ENCODE data around the gene USP31. TPM values are rescaled to one million over a fixed set of nuclear protein-coding genes. Genes with fewer than 3 reads are reported as not detected.
"Not testable (repeated sequence)": the region's sequence is repeated elsewhere in the genome, so short reads cannot be mapped to it uniquely, and the experiment has no call there.

USP31 gene
- total RNA-seq, 1 donor from 2014 or later: 7.7 TPM

DNA sequence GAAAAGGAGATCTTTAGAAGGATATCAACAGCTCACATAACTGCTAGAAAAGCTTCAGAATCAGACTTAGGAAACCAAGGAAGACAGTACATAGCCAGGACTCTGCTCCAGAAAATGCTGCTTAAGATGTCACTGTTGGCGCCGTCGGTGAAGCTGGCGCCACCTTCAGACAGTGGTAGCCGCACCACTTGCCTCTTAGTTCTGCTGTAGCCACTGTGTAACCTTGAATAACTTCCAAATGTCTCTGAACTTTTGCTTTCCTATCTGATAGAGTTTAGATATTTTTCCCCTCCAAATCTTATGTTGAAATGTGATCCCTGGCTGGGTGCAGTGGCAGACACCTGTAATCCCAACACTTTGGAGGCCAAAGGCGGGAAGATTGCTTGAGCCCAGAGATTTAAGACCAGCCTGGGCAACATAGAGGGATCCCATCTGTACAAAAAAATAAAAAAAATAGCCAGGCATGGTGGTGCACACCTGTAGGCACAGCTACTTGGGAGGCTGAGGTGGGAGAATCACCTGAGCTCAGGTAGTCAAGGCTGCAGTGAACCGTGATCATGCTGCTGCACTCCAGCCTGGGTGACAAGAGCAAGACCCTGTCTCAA, 6.3 kb upstream of the USP31 start:
- H3K27ac Mint-ChIP-seq: no peak overlapping the region
- peaks cover 13% of the 10 kb centered on the region for H3K4me1 Mint-ChIP-seq (ENCODE audit: low read depth)
- intact Hi-C loops (cut with micrococcal nuclease): no loop called here
- peaks cover 18% of the 10 kb centered on the region for H3K27me3 Mint-ChIP-seq (ENCODE audit: low read depth)
- H3K4me3 Mint-ChIP-seq (ENCODE audit: low read depth): no peak overlapping the region
- DNase-seq (ENCODE audit: low spot score): no peak
- no peaks in the 10 kb centered on the region for H3K36me3 Mint-ChIP-seq (ENCODE audit: low read depth)
- H3K9me3 Mint-ChIP-seq: no peaks in the 10 kb centered on the region

DNA sequence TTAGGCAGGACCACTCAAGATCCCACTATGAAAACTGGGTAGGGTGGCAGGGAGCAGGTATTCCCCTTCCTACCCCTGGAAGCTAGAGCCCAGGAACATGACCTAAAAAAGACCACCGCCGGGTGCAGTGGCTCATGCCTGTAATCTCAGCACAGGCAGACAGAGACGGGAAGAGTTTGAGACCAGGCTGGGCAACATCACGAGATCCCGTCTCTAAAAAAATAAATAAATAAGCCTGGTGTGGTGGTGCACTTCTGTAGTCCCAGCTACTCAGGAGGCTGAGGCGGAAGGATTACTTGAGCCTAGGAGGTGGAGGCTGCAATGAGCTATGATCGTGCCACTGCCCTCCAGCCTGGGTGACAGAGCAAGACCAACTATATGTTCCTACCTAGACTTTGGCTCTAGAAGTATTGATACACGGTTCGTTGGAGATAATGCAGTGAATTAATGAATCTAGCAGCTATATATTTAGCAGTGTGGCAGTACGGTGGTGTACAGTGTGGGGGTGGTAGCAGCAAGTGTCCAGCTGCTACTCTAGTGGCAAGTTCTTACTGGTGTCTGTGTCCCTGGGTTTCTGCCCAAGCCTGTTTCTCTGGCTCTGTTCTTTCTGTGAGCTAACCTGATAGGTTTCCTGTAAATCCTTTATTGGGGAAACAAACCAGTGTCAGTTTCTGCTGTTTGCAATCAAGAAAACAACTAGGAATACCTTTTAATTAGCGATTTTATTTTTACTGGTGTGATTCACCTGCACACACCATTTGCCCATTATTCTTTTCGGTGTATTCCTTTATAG, 3.3 kb upstream of the USP31 start:
- intact Hi-C loops (cut with micrococcal nuclease): no loop called here
- Mint-ChIP-seq H3K36me3 (ENCODE audit: low read depth) (no peaks in the 10 kb centered on the region), H3K27ac (no peak overlapping the region), H3K9me3 (no peaks in the 10 kb centered on the region), H3K4me1 (ENCODE audit: low read depth) (peaks cover 19% of the 10 kb centered on the region), H3K27me3 (ENCODE audit: low read depth) (peaks cover 14% of the 10 kb centered on the region), H3K4me3 (ENCODE audit: low read depth) (no peak overlapping the region)
- no peak for DNase-seq (ENCODE audit: low spot score)

GRCh38 chr16:23149993-23150364, 727 bp upstream of the USP31 start:
- DNase-seq (ENCODE audit: low spot score): no peak
- H3K27me3 Mint-ChIP-seq (ENCODE audit: low read depth): peaks cover 12% of the 10 kb centered on the region
- H3K36me3 Mint-ChIP-seq (ENCODE audit: low read depth): peaks cover 4% of the 10 kb centered on the region

DNA sequence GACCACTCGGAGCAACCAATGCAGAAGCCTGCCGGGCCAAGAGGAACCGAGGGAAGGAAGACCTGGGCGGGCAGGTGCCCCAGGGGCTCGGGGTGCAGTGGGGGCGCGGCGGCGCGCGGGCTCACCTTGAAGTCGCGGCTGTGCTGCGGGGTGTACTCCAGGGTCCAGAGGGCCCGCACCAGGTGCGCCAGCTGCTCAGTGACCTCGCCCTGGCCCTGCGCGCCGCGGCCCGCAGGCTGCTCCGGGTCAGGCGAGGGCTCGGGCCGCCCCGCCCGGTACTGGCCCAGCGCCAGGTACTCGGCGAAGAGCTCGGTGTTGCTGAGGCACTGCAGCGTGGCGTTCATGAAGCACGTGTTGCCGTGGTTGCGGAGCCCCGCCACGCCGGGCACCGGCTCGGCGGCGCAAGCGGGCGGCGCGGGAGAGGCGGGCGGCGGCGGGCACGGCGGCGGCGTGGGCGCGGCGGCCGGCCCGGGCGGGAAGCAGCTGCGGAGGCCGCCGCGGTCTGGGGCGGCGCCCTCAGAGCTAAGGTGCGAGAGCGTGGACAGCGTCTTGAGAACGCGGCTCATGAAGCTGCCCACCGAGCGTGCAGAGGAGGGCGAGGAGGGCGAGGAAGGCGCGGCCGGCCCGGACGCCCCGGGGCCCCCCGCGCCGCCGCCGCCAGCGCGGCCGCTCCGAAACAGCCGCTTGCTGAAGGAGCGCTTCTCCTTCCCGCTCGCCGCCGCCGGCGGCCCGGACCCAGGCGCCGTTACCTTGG, 562 bp downstream of the USP31 start:
- DNase-seq (ENCODE audit: low spot score): peak; percentile 39
- H3K4me3 Mint-ChIP-seq (ENCODE audit: low read depth): peak overlapping the region; percentile 87
- intact Hi-C loops (cut with micrococcal nuclease): no loop called here
- H3K27ac Mint-ChIP-seq: peak overlapping the region; percentile 79
- H3K9me3 Mint-ChIP-seq: no peaks in the 10 kb centered on the region
- peaks cover 9% of the 10 kb centered on the region for H3K27me3 Mint-ChIP-seq (ENCODE audit: low read depth)
- peaks cover 5% of the 10 kb centered on the region for H3K36me3 Mint-ChIP-seq (ENCODE audit: low read depth)
- peaks cover 18% of the 10 kb centered on the region for H3K4me1 Mint-ChIP-seq (ENCODE audit: low read depth)

More at GRCh38 chr16:23149993-23150364, 727 bp upstream of the USP31 start:
- Mint-ChIP-seq H3K4me3 (ENCODE audit: low read depth) (peak overlapping the region; percentile 86), H3K9me3 (no peaks in the 10 kb centered on the region), H3K27ac (no peak overlapping the region), H3K4me1 (ENCODE audit: low read depth) (peaks cover 16% of the 10 kb centered on the region)
- intact Hi-C loops (cut with micrococcal nuclease): no loop called here

DNA sequence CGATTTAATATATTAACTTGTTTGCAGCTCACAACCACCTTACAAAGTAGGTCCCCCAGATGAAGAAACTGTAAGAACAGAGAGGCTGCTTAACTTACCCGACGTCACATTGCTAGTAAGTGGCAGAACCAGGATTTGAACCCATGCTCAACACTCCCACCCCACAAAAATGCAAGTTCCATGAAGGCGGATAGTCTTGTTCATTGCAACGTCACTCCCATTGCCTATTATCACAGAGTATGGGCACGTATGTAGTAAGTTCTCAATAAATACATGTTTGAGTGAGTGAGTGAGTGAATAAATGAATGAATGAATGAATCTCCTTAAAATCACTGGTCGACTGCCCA, 1.1 kb downstream of the USP31 start:
- intact Hi-C loops (cut with micrococcal nuclease): no loop called here
- peaks cover 18% of the 10 kb centered on the region for H3K4me1 Mint-ChIP-seq (ENCODE audit: low read depth)
- H3K4me3 Mint-ChIP-seq (ENCODE audit: low read depth): peak overlapping the region; percentile 87
- DNase-seq (ENCODE audit: low spot score): no peak
- H3K27me3 Mint-ChIP-seq (ENCODE audit: low read depth): peaks cover 9% of the 10 kb centered on the region
- H3K27ac Mint-ChIP-seq: peak overlapping the region; percentile 79
- H3K9me3 Mint-ChIP-seq: no peaks in the 10 kb centered on the region
- peaks cover 5% of the 10 kb centered on the region for H3K36me3 Mint-ChIP-seq (ENCODE audit: low read depth)

- H3K9me3 Mint-ChIP-seq: no peaks in the 10 kb centered on the region
- no peak for DNase-seq (ENCODE audit: low spot score)
- peaks cover 5% of the 10 kb centered on the region for H3K36me3 Mint-ChIP-seq (ENCODE audit: low read depth)
- peaks cover 7% of the 10 kb centered on the region for H3K27me3 Mint-ChIP-seq (ENCODE audit: low read depth)
- intact Hi-C loops (cut with micrococcal nuclease): no loop called here
- H3K4me3 Mint-ChIP-seq (ENCODE audit: low read depth): peak overlapping the region; percentile 87
- H3K27ac Mint-ChIP-seq: no peak overlapping the region
- peaks cover 18% of the 10 kb centered on the region for H3K4me1 Mint-ChIP-seq (ENCODE audit: low read depth)
Observed at GRCh38 chr16:23147666-23148065, 1.6 kb downstream of the USP31 start.

DNA sequence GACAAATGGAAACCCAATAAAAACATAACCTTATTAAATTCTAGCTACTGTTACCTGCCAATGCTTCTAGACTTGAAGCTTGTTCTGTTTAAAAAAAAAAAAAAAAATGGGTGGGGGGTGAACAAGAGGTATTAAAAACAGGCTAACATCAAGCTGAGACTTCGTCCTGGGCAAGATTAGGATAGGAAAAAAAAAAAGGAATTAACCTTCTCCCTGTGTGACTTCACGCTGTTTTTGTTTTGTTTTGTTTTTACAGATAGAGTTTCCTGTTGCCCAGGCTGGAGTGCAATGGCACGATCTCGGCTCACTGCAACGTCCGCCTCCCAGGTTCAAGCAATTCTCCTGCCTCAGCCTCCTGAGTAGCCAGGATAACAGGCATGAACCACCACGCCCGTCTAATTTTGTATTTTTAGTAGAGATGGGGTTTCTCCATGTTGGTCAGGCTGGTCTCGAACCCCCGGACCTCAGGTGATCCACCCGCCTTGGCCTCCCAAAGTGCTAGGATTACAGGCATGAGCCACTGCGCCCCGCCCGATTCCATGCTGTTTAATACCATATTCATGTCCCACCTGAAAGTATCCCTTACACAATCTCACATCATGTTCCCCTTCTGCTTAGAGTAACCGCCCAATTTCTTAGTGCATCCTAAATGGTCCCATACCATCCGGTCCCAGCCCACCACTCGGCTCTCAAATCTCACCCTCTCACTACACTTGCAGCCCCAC, 2.2 kb downstream of the USP31 start:
- H3K9me3 Mint-ChIP-seq: no peaks in the 10 kb centered on the region
- intact Hi-C loops (cut with micrococcal nuclease): no loop called here

GRCh38 chr16:23145608-23146007, 3.6 kb downstream of the USP31 start:
- Mint-ChIP-seq H3K4me3 (ENCODE audit: low read depth) (no peak overlapping the region), H3K27me3 (ENCODE audit: low read depth) (peaks cover 5% of the 10 kb centered on the region), H3K4me1 (ENCODE audit: low read depth) (peaks cover 18% of the 10 kb centered on the region), H3K9me3 (no peaks in the 10 kb centered on the region), H3K27ac (no peak overlapping the region), H3K36me3 (ENCODE audit: low read depth) (peaks cover 5% of the 10 kb centered on the region)
- no peak for DNase-seq (ENCODE audit: low spot score)
- intact Hi-C loops (cut with micrococcal nuclease): no loop called here

More for the DNA sequence above, 2.2 kb downstream of the USP31 start:
- peaks cover 5% of the 10 kb centered on the region for H3K27me3 Mint-ChIP-seq (ENCODE audit: low read depth)
- no peak overlapping the region for H3K27ac Mint-ChIP-seq
- peaks cover 5% of the 10 kb centered on the region for H3K36me3 Mint-ChIP-seq (ENCODE audit: low read depth)
- peaks cover 18% of the 10 kb centered on the region for H3K4me1 Mint-ChIP-seq (ENCODE audit: low read depth)
- peak overlapping the region; percentile 7 for H3K4me3 Mint-ChIP-seq (ENCODE audit: low read depth)
- no peak for DNase-seq (ENCODE audit: low spot score)

DNA sequence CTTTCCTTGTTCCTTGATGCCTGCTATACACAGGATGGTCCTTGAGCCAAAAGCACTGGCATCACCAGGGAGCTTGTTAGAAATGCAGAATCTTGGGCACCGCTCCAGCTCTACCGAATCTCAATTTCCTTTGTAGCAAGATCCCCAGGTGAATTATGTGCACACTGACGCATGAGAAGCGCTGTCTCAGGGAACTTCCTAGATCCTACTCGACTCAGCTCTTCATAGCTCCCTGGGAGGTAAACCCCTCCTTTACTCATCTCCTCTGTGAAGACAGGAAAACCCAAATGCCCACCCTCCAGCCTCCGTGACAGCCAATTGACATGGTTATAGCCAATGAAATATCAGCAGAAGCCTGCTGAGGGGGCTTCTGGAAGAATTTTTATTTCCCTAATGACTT, 4.1 kb downstream of the USP31 start:
- H3K27me3 Mint-ChIP-seq (ENCODE audit: low read depth): peaks cover 5% of the 10 kb centered on the region
- no peak overlapping the region for H3K4me3 Mint-ChIP-seq (ENCODE audit: low read depth)
- H3K27ac Mint-ChIP-seq: no peak overlapping the region
- intact Hi-C loops (cut with micrococcal nuclease): no loop called here
- no peaks in the 10 kb centered on the region for H3K9me3 Mint-ChIP-seq
- no peak for DNase-seq (ENCODE audit: low spot score)
- peaks cover 5% of the 10 kb centered on the region for H3K36me3 Mint-ChIP-seq (ENCODE audit: low read depth)
- H3K4me1 Mint-ChIP-seq (ENCODE audit: low read depth): peaks cover 18% of the 10 kb centered on the region

DNA sequence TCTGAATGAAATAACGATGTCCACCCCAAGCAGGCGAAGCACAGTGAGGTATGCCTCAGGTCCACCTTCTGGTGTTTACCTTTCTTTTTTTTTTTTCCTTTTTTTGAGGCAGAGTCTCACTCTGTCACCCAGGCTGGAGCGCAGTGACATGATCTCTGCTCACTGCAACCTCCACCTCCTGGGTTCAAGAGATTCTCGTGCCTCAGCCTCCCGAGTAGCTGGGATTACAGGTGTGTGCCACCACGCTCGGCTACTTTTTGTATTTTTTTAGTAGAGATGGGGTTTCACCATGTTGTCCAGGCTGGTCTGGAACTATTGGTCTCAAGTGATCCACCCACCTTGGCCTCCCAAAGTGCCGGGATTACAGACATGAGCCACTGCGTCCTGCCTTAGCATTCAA, 4.9 kb downstream of the USP31 start:
- H3K27me3 Mint-ChIP-seq (ENCODE audit: low read depth); H3K4me3 Mint-ChIP-seq (ENCODE audit: low read depth); H3K9me3 Mint-ChIP-seq; H3K27ac Mint-ChIP-seq; intact Hi-C loops (cut with micrococcal nuclease); H3K36me3 Mint-ChIP-seq (ENCODE audit: low read depth); DNase-seq (ENCODE audit: low spot score): not testable (repeated sequence)
- H3K4me1 Mint-ChIP-seq (ENCODE audit: low read depth): peaks cover 14% of the 10 kb centered on the region

GRCh38 chr16:23143391-23143790, 5.9 kb downstream of the USP31 start:
- H3K36me3 Mint-ChIP-seq (ENCODE audit: low read depth): peaks cover 9% of the 10 kb centered on the region
- intact Hi-C loops (cut with micrococcal nuclease): no loop called here

GRCh38 chr16:23141959-23142740, 7.1 kb downstream of the USP31 start:
- no peak for DNase-seq (ENCODE audit: low spot score)

More at GRCh38 chr16:23143391-23143790, 5.9 kb downstream of the USP31 start:
- DNase-seq (ENCODE audit: low spot score): no peak
- Mint-ChIP-seq H3K27me3 (ENCODE audit: low read depth) (peaks cover 5% of the 10 kb centered on the region), H3K9me3 (peaks cover 6% of the 10 kb centered on the region), H3K27ac (no peak overlapping the region), H3K4me1 (ENCODE audit: low read depth) (peaks cover 14% of the 10 kb centered on the region), H3K4me3 (ENCODE audit: low read depth) (no peak overlapping the region)

More at GRCh38 chr16:23141959-23142740, 7.1 kb downstream of the USP31 start:
- Mint-ChIP-seq H3K9me3 (peaks cover 17% of the 10 kb centered on the region), H3K4me3 (ENCODE audit: low read depth) (no peak overlapping the region), H3K4me1 (ENCODE audit: low read depth) (peaks cover 8% of the 10 kb centered on the region), H3K27me3 (ENCODE audit: low read depth) (no peaks in the 10 kb centered on the region), H3K27ac (no peak overlapping the region), H3K36me3 (ENCODE audit: low read depth) (peaks cover 10% of the 10 kb centered on the region)
- intact Hi-C loops (cut with micrococcal nuclease): no loop called here
